HepG2 (cell line): Measurements from ENCODE around the gene ADM5. TPM values are rescaled to one million over a fixed set of nuclear protein-coding genes. Genes with fewer than 3 reads are reported as not detected.

Experiments
- ATAC-seq: fragments of 200-7000 bp; cut with Tn5 transposase; 3 replicates; pipeline ENCODE4 v1.9.1; 2020; ENCODE audit warnings: mild to moderate bottlenecking, moderate library complexity
- BruUV-seq: library from RNA; stranded (reverse); fragments of 400-500 nt; replicated peaks from 2 replicates; lab custom pipeline; 2021; lab: Mats Ljungman, UMichigan
- CTCF ChIA-PET: fragments of 300-600 bp; formaldehyde crosslinking; extraction: SDS; loops from one replicate; lab custom pipeline; 2021; ENCODE audit warnings: low total read pairs, inconsistent platforms, low intra/inter-chr PET ratio; lab: Yijun Ruan, JAX
- POLR2A ChIA-PET: fragments of 350-600 bp; sonication (Branson Sonifier 250); formaldehyde crosslinking; loops from one replicate; lab custom pipeline; 2020; ENCODE audit warnings: antibody characterized with exemption, inconsistent platforms; lab: Yijun Ruan, JAX
- DNase-seq: peaks from one replicate; pipeline ENCODE4 v3.0.0-alpha.2; 2015; ENCODE audit warnings: low spot score
- FAIRE-seq: peaks from 3 replicates; lab custom pipeline; 2011; peaks lifted over from hg19 to GRCh38; lab: Jason Lieb, UNC
- H2AFZ ChIP-seq: one replicate; pipeline ENCODE4 v1.6.1; 2011; ENCODE audit warnings: low read length, inconsistent platforms
- H3K27ac ChIP-seq: fragments of 300-600 bp; 3 replicates; pipeline ENCODE4 v1.8.0; 2011; ENCODE audit warnings: mixed run types, mild to moderate bottlenecking, mixed read lengths, low read length, inconsistent platforms; ENCODE audit not compliant: insufficient read depth; ENCODE audit errors: extremely low read length
- H3K27me3 ChIP-seq, 2 experiments: fragments of 200-600 bp in 1 of 2; 2 replicates in 1 of 2; 3 replicates in 1 of 2; pipeline versions ENCODE4 v1.6.0 to v1.8.0; 2011; ENCODE audit warnings: low read length in 2 of 2, mild to moderate bottlenecking in 2 of 2, moderate library complexity in 2 of 2, inconsistent platforms in 1 of 2; ENCODE audit not compliant: insufficient read depth in 2 of 2, control insufficient read depth in 1 of 2
- H3K36me3 ChIP-seq, 2 experiments: fragments of 200-600 bp in 1 of 2; replicated peaks in 1 of 2; 2 replicates in 1 of 2; 3 replicates in 1 of 2; pipeline versions ENCODE4 v1.5.1 to v1.8.0; 2011; ENCODE audit warnings: low read length in 2 of 2, inconsistent platforms in 1 of 2; ENCODE audit not compliant: insufficient read depth in 2 of 2, control insufficient read depth in 1 of 2
- H3K4me1 ChIP-seq: 2 replicates; pipeline ENCODE4 v1.5.1; 2012; ENCODE audit warnings: low read length, inconsistent platforms; ENCODE audit not compliant: insufficient read depth
- H3K4me2 ChIP-seq: 2 replicates; pipeline ENCODE4 v1.6.0; 2011; ENCODE audit warnings: low read depth, low read length, inconsistent platforms
- H3K4me3 ChIP-seq, 3 experiments: fragments of 200-600 bp in 1 of 3; sonication (generic), shearing (Covaris generic) in 1 of 3; replicated peaks in 1 of 3; 2 replicates each; pipeline ENCODE4 v1.5.1; 2011 to 2016; ENCODE audit warnings: low read length in 3 of 3, inconsistent platforms in 2 of 3, low read depth in 2 of 3, mild to moderate bottlenecking in 2 of 3, control low read depth in 1 of 3, mixed read lengths in 1 of 3; ENCODE audit not compliant: insufficient read depth in 1 of 3
- H3K79me2 ChIP-seq: one replicate; pipeline ENCODE4 v1.6.1; 2011; ENCODE audit warnings: low read length, inconsistent platforms; ENCODE audit not compliant: insufficient read depth
- H3K9ac ChIP-seq: 2 replicates; pipeline ENCODE4 v1.6.0; 2011; ENCODE audit warnings: mild to moderate bottlenecking, low read depth, low read length, inconsistent platforms; ENCODE audit not compliant: insufficient read depth
- H3K9me3 ChIP-seq: 2 replicates; pipeline ENCODE4 v1.5.1; 2012; ENCODE audit warnings: mild to moderate bottlenecking, low read length
- H4K20me1 ChIP-seq: 2 replicates; pipeline ENCODE4 v1.6.0; 2011; ENCODE audit warnings: inconsistent platforms, mild to moderate bottlenecking, low read length, moderate library complexity; ENCODE audit not compliant: insufficient read depth
- FOXM1 ChIP-seq: sonication (generic); formaldehyde crosslinking; IDR thresholded peaks from 2 replicates; pipeline ENCODE4 v1.5.0; 2020; ENCODE audit warnings: missing genetic modification reagents
- IRF9 ChIP-seq: sonication (generic); formaldehyde crosslinking; IDR thresholded peaks from 2 replicates; pipeline ENCODE4 v1.8.0; 2022; ENCODE audit warnings: missing genetic modification reagents, mild to moderate bottlenecking, borderline replicate concordance
- NBN ChIP-seq: fragments of 450-650 bp; conservative IDR thresholded peaks from 2 replicates; pipeline ENCODE4 v1.6.1; 2017
- PHF21A ChIP-seq: sonication (generic); formaldehyde crosslinking; IDR thresholded peaks from 2 replicates; pipeline ENCODE4 v1.5.0; 2020; ENCODE audit warnings: mild to moderate bottlenecking, missing genetic modification reagents
- REST ChIP-seq, 2 experiments: IDR thresholded peaks; 2 replicates each; pipeline ENCODE4 v1.6.1; 2011 to 2012; ENCODE audit warnings: low read length in 2 of 2, borderline replicate concordance in 1 of 2, low read depth in 1 of 2, mild to moderate bottlenecking in 1 of 2, moderate library complexity in 1 of 2
- SKI ChIP-seq: fragments of 450-650 bp; IDR thresholded peaks from one replicate; pipeline ENCODE4 v1.6.1; 2018; ENCODE audit warnings: mild to moderate bottlenecking; ENCODE audit not compliant: partially characterized antibody
- SOX6 ChIP-seq, 2 experiments: fragments of 450-650 bp in 1 of 2; sonication (generic) in 1 of 2; formaldehyde crosslinking in 1 of 2; IDR thresholded peaks; 2 replicates each; pipeline versions ENCODE4 v1.4.0 to v1.6.1; 2017 to 2020; ENCODE audit warnings: antibody characterized with exemption in 1 of 2, mild to moderate bottlenecking in 1 of 2, missing genetic modification reagents in 1 of 2
- SP4 ChIP-seq: sonication (generic); formaldehyde crosslinking; IDR thresholded peaks from 2 replicates; pipeline ENCODE4 v1.8.1; 2023; ENCODE audit warnings: mild to moderate bottlenecking, missing genetic modification reagents
- SRSF1 ChIP-seq: fragments of 200-400 bp; formaldehyde crosslinking; optimal IDR thresholded peaks from 2 replicates; pipeline ENCODE3; 2017; ENCODE audit warnings: mild to moderate bottlenecking, low read depth, low read length, moderate library complexity
- TBL1XR1 ChIP-seq: fragments of 150-350 bp; IDR thresholded peaks from 2 replicates; pipeline ENCODE4 v1.6.1; 2014; ENCODE audit warnings: borderline replicate concordance, low read length; ENCODE audit not compliant: partially characterized antibody
- ZEB1 ChIP-seq: IDR thresholded peaks from 2 replicates; pipeline ENCODE4 v1.6.1; 2012; ENCODE audit warnings: mild to moderate bottlenecking, low read depth, inconsistent platforms; ENCODE audit not compliant: insufficient replicate concordance
- ZFAT ChIP-seq: sonication (generic); formaldehyde crosslinking; conservative IDR thresholded peaks from 2 replicates; pipeline ENCODE4 v1.8.1; 2023; ENCODE audit warnings: missing genetic modification reagents, inconsistent platforms
- ZFP90 ChIP-seq: sonication (generic); formaldehyde crosslinking; IDR thresholded peaks from 2 replicates; pipeline ENCODE4 v1.8.0; 2022; ENCODE audit warnings: missing genetic modification reagents, mild to moderate bottlenecking, inconsistent platforms, borderline replicate concordance
- ZNF337 ChIP-seq: sonication (generic); formaldehyde crosslinking; IDR thresholded peaks from 2 replicates; pipeline ENCODE4 v1.5.1; 2020; ENCODE audit warnings: missing genetic modification reagents, low read depth, mild to moderate bottlenecking, borderline replicate concordance
- ZNF496 ChIP-seq: sonication (generic); formaldehyde crosslinking; IDR thresholded peaks from 2 replicates; pipeline ENCODE4 v1.8.1; 2023; ENCODE audit warnings: mild to moderate bottlenecking, moderate library complexity, missing genetic modification reagents; ENCODE audit not compliant: insufficient replicate concordance
- ZNF580 ChIP-seq: IDR thresholded peaks from 2 replicates; pipeline ENCODE4 v1.6.1; 2016; ENCODE audit warnings: low read depth, borderline replicate concordance
- ZNF660 ChIP-seq: sonication (generic); formaldehyde crosslinking; IDR thresholded peaks from 2 replicates; pipeline ENCODE4 v1.5.1; 2020; ENCODE audit warnings: mild to moderate bottlenecking, low read depth, missing genetic modification reagents, borderline replicate concordance
- ZSCAN25 ChIP-seq: sonication (generic); formaldehyde crosslinking; IDR thresholded peaks from 2 replicates; pipeline ENCODE4 v1.8.0; 2022; ENCODE audit warnings: mild to moderate bottlenecking, missing genetic modification reagents
- WGBS: methylation state at CpG from one replicate; pipeline ENCODE4 v1.1.6; 2017; ENCODE audit warnings: low lambda C conversion rate; 5-methylcytosine and 5-hydroxymethylcytosine counted together
- in situ Hi-C: cut with HindIII; loops from 2 replicates; pipeline ENCODE4 v1.10.0; 2017; ENCODE audit warnings: low pct_unique_long_range_greater_than_20kb; ENCODE audit not compliant: extremely low pct_ligation_motif_present
- intact Hi-C: fragments of 100-400 bp; cut with micrococcal nuclease; formaldehyde crosslinking; loops from one replicate; pipeline ENCODE4 v1.10.0; 2022; ENCODE audit not compliant: unreplicated experiment
- polyA plus RNA-seq, 8 experiments: library from polyadenylated mRNA; depleted of rRNA in 3 of 8; stranded (reverse) in 7 of 8; unstranded in 1 of 8; fragments of >200 nt; fragmentation: Illumina TruSeq in 4 of 8; extraction: Trizol in 4 of 8; gene quantifications; 2 replicates each; pipeline versions ENCODE4 v1.2.1 to v1.2.3, GENCODE V29; 2011 to 2016; ENCODE audit warnings: low read depth in 4 of 8, missing spikeins in 1 of 8, mixed read lengths in 1 of 8; ENCODE audit not compliant: insufficient read depth in 1 of 8
- total RNA-seq, 5 experiments: library from RNA; depleted of rRNA; stranded (reverse); fragments of >200 nt; fragmentation: Illumina TruSeq; extraction: Trizol; gene quantifications; 2 replicates each; pipeline ENCODE4 v1.2.3, GENCODE V29; 2016; ENCODE audit warnings: low read depth in 1 of 5

Gene ADM5
- total and polyA plus RNA-seq, 2 of the 13 experiments (the other 11 are each of a cell fraction or from before 2014, with no cell fraction given) = 2.7 to 4.1 TPM

- CTCF ChIA-PET = no interaction called here
These were observed 50.5 kb downstream of the ADM5 start for GRCh38 chr19:49739933-49740332.

More at GRCh38 chr19:49739933-49740332, 50.5 kb downstream of the ADM5 start:
- TF ChIP-seq ZFP90 (CRISPR knock-in tag) (no peak), SOX6 (IDR thresholded peaks at IDR 0.05) (no peak), SOX6 (CRISPR knock-in tag; IDR thresholded peaks at IDR 0.05) (no peak), REST (IDR thresholded peaks at IDR 0.05; ENCODE audit: borderline replicate concordance in 1 of 2, low read depth in 1 of 2, low read length in 2 of 2) (no peak), ZNF496 (CRISPR knock-in tag) (no peak), FOXM1 (no peak), TBL1XR1 (no peak), ZEB1 (no peak), NBN (no peak), ZNF337 (CRISPR knock-in tag) (no peak), SKI (no peak), ZNF580 (no peak), ZNF660 (CRISPR knock-in tag) (no peak), IRF9 (no peak), SRSF1 (no peak), ZFAT (CRISPR knock-in tag) (no peak), PHF21A (CRISPR knock-in tag) (no peak), SP4 (no peak), ZSCAN25 (CRISPR knock-in tag) (no peak)
- WGBS = 64% methylated on average over 7 of the region's 10 CpGs
- intact Hi-C loops (no loop called here), in situ Hi-C loops (no loop called here)
- POLR2A ChIA-PET = interaction anchor here (0.6 kb wide), 2 partner anchors 19 to 1064 kb away, joined by 3 to 4 read pairs; no protein-coding TSS in a partner anchor
- no peak for DNase-seq
- FAIRE-seq = no peak
- BruUV-seq = no TSS peak
- Histone ChIP-seq H3K4me2 (no peak overlapping the region), H4K20me1 (no peaks in the 10 kb centered on the region), H3K27ac (no peak overlapping the region), H3K9ac (no peak overlapping the region), H3K4me3 (no peak overlapping the region), H3K79me2 (no peaks in the 10 kb centered on the region), H2AFZ (no peak overlapping the region), H3K4me1 (peaks cover 12% of the 10 kb centered on the region), H3K9me3 (no peaks in the 10 kb centered on the region), H3K36me3 (no peaks in the 10 kb centered on the region), H3K27me3 (no peaks in the 10 kb centered on the region; a peak in 1 of 5 replicates)
- no peak for ATAC-seq
